Endodermal cell (in vitro differentiated cells): ENCODE results near the gene SLC16A12. TPM values are rescaled to one million over a fixed set of nuclear protein-coding genes. Genes with fewer than 3 reads are reported as not detected.
"Not testable (repeated sequence)": the region's sequence is repeated elsewhere in the genome, so short reads cannot be mapped to it uniquely, and the experiment has no call there.

Source experiments
- DNase-seq: peaks from one replicate; pipeline ENCODE4 v3.0.0-alpha.2; 2017
- H3K27ac ChIP-seq: 2 replicates; pipeline ENCODE4 v1.5.1; 2013; ENCODE audit warnings: mild to moderate bottlenecking, low read depth, low read length, moderate library complexity
- H3K27me3 ChIP-seq: 2 replicates; pipeline ENCODE4 v1.6.1; 2013; ENCODE audit warnings: mild to moderate bottlenecking, low read length, moderate library complexity; ENCODE audit not compliant: insufficient read depth, control insufficient read depth, poor library complexity, severe bottlenecking
- H3K36me3 ChIP-seq: 2 replicates; pipeline ENCODE4 v1.7.0; 2013; ENCODE audit warnings: mild to moderate bottlenecking, low read length, moderate library complexity; ENCODE audit not compliant: control insufficient read depth, insufficient read depth
- H3K4me1 ChIP-seq: one replicate; pipeline ENCODE4 v1.7.0; 2013; ENCODE audit warnings: low read length; ENCODE audit not compliant: control insufficient read depth, insufficient read depth
- H3K4me3 ChIP-seq: 2 replicates; pipeline ENCODE4 v1.5.1; 2013; ENCODE audit warnings: mild to moderate bottlenecking, low read length, moderate library complexity
- H3K9ac ChIP-seq: 2 replicates; pipeline ENCODE4 v1.6.1; 2013; ENCODE audit warnings: mild to moderate bottlenecking, low read length, moderate library complexity; ENCODE audit not compliant: poor library complexity, severe bottlenecking; ENCODE audit errors: extremely low read depth
- H3K9me3 ChIP-seq: 2 replicates; pipeline ENCODE4 v1.6.1; 2013; ENCODE audit warnings: mild to moderate bottlenecking, low read length, moderate library complexity; ENCODE audit not compliant: control insufficient read depth
- H3K27ac Mint-ChIP-seq: 2 replicates; pipeline ENCODE4 v1.8.0; 2020; ENCODE audit warnings: mixed read lengths
- H3K27me3 Mint-ChIP-seq: 2 replicates; pipeline ENCODE4 v1.8.0; 2021; ENCODE audit warnings: mild to moderate bottlenecking, mixed read lengths; ENCODE audit not compliant: insufficient read depth
- H3K36me3 Mint-ChIP-seq: 2 replicates; pipeline ENCODE4 v1.8.0; 2020; ENCODE audit warnings: low read depth, mixed read lengths
- H3K4me1 Mint-ChIP-seq: 2 replicates; pipeline ENCODE4 v1.8.0; 2020; ENCODE audit warnings: mixed read lengths
- H3K4me3 Mint-ChIP-seq: 2 replicates; pipeline ENCODE4 v1.8.0; 2020; ENCODE audit warnings: mild to moderate bottlenecking, moderate library complexity, mixed read lengths
- H3K9me3 Mint-ChIP-seq: 2 replicates; pipeline ENCODE4 v1.8.0; 2020; ENCODE audit warnings: mild to moderate bottlenecking, mixed read lengths
- WGBS, 2 experiments: methylation state at CpG; one replicate each; pipeline versions ENCODE4 v1.1.5 to v1.1.7; 2013; ENCODE audit warnings: missing lambda C conversion rate in 2 of 2, mixed read lengths in 1 of 2; ENCODE audit not compliant: insufficient coverage in 1 of 2, insufficient read length in 1 of 2; 5-methylcytosine and 5-hydroxymethylcytosine counted together
- total RNA-seq, 2 donors: library from RNA; stranded (reverse); fragmentation: NEBNext Ultra II Directional in 1 of 2; extraction: Animal tissue kit (Norgen Biotek cat#: 25700) in 1 of 2; gene quantifications; 2 replicates in 1 of 2; 3 replicates in 1 of 2; pipeline ENCODE4 v1.2.1, GENCODE V29; 2021
- TF ChIP-seq, protein P1 (sequence below): fragments of 200-600 bp; sonication (generic); conservative IDR thresholded peaks from 2 replicates; pipeline ENCODE4 v1.5.0; 2021; ENCODE audit warnings: antibody characterized with exemption, mild to moderate bottlenecking

Gene SLC16A12
- total RNA-seq, 2 donors from 2014 or later: 0.33 to 2.3 TPM

DNA sequence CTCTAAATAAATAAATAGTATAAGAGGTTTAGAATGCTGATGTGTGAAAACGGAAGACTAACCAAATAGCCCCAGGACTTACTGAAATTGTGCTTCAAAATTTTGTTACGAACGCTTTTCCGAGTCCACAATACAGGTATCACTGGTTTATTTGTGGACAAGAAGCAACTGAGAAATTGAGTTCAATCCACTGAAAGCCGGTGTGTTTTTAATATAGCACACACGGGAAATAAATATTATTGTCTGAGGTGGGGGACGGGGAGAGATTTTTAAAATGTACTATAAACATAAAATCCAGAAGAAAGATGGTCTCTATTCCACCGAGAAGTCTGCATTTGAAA lies 598 bp downstream of the SLC16A12 start:
- DNase-seq: no peak
- peak overlapping the region; percentile 61 for H3K4me3 Mint-ChIP-seq
- TF ChIP-seq, protein P1, sequence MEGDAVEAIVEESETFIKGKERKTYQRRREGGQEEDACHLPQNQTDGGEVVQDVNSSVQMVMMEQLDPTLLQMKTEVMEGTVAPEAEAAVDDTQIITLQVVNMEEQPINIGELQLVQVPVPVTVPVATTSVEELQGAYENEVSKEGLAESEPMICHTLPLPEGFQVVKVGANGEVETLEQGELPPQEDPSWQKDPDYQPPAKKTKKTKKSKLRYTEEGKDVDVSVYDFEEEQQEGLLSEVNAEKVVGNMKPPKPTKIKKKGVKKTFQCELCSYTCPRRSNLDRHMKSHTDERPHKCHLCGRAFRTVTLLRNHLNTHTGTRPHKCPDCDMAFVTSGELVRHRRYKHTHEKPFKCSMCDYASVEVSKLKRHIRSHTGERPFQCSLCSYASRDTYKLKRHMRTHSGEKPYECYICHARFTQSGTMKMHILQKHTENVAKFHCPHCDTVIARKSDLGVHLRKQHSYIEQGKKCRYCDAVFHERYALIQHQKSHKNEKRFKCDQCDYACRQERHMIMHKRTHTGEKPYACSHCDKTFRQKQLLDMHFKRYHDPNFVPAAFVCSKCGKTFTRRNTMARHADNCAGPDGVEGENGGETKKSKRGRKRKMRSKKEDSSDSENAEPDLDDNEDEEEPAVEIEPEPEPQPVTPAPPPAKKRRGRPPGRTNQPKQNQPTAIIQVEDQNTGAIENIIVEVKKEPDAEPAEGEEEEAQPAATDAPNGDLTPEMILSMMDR: no peak
- 16 to 30% methylated on average over 4 to 7 of the region's 8 CpGs for WGBS, 2 experiments
- no peaks in the 10 kb centered on the region for H3K4me1 ChIP-seq
- peaks cover 19% of the 10 kb centered on the region for H3K4me1 Mint-ChIP-seq
- H3K27me3 Mint-ChIP-seq: peaks cover 28% of the 10 kb centered on the region
- peak overlapping the region; percentile 76 for H3K4me3 ChIP-seq
- H3K36me3 ChIP-seq: no peaks in the 10 kb centered on the region
- peaks cover 62% of the 10 kb centered on the region for H3K27me3 ChIP-seq
- peaks cover 3% of the 10 kb centered on the region for H3K36me3 Mint-ChIP-seq
- H3K27ac ChIP-seq: no peak overlapping the region
- no peaks in the 10 kb centered on the region for H3K9me3 Mint-ChIP-seq
- H3K9me3 ChIP-seq: no peaks in the 10 kb centered on the region
- peak overlapping the region; percentile 27 for H3K27ac Mint-ChIP-seq
- H3K9ac ChIP-seq: no peak overlapping the region

DNA sequence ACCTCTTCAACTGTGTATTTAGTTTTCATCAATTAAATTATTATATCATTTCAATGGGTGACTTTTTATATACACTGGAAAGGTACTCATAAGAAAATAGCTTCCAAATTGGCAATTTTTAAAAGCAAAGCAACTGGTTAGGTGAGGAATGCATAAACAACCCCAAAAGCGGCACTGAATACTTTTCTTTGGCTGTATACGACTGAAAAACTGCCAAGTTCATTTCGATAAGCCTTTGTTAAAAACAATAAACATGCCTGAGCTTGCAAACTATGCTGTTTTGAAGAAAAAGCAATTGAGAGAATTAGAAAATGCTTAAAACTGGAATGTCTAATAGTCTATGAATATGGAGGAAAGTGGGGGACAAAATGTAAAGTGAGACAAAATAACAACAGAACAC lies 2.9 kb downstream of the SLC16A12 start:
- Mint-ChIP-seq H3K27me3 (peaks cover 21% of the 10 kb centered on the region), H3K27ac (no peak overlapping the region), H3K36me3 (peaks cover 3% of the 10 kb centered on the region), H3K4me3 (no peak overlapping the region), H3K9me3 (no peaks in the 10 kb centered on the region), H3K4me1 (peaks cover 17% of the 10 kb centered on the region)
- Histone ChIP-seq H3K27ac (no peak overlapping the region), H3K27me3 (peaks cover 50% of the 10 kb centered on the region), H3K4me1 (no peaks in the 10 kb centered on the region), H3K36me3 (no peaks in the 10 kb centered on the region), H3K4me3 (no peak overlapping the region), H3K9me3 (no peaks in the 10 kb centered on the region), H3K9ac (no peak overlapping the region)
- TF ChIP-seq, protein P1: no peak
- WGBS, 2 experiments: 93 to 98% methylated on average over 3 of the region's 3 CpGs
- no peak for DNase-seq

DNA sequence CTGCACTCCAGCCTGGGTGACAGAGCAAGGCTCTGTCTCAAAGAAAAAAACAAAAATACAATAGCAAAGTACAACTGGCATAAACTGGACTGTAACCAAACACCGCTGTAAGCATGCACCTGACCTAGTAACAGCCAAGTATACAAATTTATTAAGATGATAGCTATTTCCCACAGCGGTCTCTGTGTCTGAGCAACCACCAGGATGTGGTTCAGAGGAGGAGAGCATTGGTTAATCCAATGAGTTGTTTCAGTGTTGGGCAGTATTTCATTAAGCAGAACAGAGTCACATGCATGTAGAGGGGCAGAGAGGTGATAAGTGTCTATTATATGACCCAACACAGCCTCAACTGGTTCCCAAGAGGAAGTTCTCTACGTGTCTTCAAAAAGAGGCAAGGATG lies 4.0 kb downstream of the SLC16A12 start:
- Histone ChIP-seq H3K9ac (no peak overlapping the region), H3K36me3 (no peaks in the 10 kb centered on the region), H3K9me3 (no peaks in the 10 kb centered on the region), H3K4me1 (no peaks in the 10 kb centered on the region), H3K27me3 (peaks cover 39% of the 10 kb centered on the region), H3K27ac (no peak overlapping the region), H3K4me3 (no peak overlapping the region)
- TF ChIP-seq, protein P1: no peak
- H3K36me3 Mint-ChIP-seq: peaks cover 3% of the 10 kb centered on the region
- WGBS, 2 experiments: 58 to 100% methylated on average over 2 to 3 of the region's 3 CpGs
- DNase-seq: no peak
- H3K4me1 Mint-ChIP-seq: peaks cover 17% of the 10 kb centered on the region
- no peaks in the 10 kb centered on the region for H3K9me3 Mint-ChIP-seq
- no peak overlapping the region for H3K27ac Mint-ChIP-seq
- peaks cover 13% of the 10 kb centered on the region for H3K27me3 Mint-ChIP-seq
- no peak overlapping the region for H3K4me3 Mint-ChIP-seq

DNA sequence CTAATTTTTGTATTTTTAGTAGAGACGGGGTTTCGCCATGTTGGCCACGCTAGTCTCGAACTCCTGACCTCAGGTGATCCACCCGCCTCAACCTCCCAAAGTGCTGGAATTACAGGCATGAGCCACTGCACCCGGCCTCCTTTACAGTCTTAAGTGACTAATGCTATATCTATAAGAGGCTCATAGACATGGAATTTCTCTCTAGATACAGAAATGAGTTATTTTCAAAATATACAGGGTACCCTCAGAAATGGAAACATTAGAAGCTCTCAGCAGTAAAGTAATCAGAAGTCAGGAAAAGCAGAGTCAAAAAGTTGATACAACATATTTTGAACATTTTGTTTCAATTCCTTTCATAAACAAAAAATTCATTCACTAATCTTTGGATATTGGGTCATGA lies 5.7 kb downstream of the SLC16A12 start:
- H3K4me3 Mint-ChIP-seq, H3K27ac ChIP-seq, H3K9ac ChIP-seq, H3K9me3 Mint-ChIP-seq, H3K9me3 ChIP-seq, H3K4me1 ChIP-seq, H3K27me3 Mint-ChIP-seq, H3K27ac Mint-ChIP-seq, H3K36me3 Mint-ChIP-seq, H3K4me3 ChIP-seq, DNase-seq, H3K36me3 ChIP-seq: not testable (repeated sequence)
- peaks cover 11% of the 10 kb centered on the region for H3K4me1 Mint-ChIP-seq
- H3K27me3 ChIP-seq: peaks cover 26% of the 10 kb centered on the region
- WGBS, 2 experiments: 96 to 100% methylated on average over 5 to 6 of the region's 6 CpGs
